SK-N-SH (cell line): ENCODE measurements around the gene C2CD3. TPM values are rescaled to one million over a fixed set of nuclear protein-coding genes. Genes with fewer than 3 reads are reported as not detected.

Source experiments
- CTCF ChIA-PET: fragments of 300-600, 350-600 bp; formaldehyde crosslinking; extraction: SDS; loops from one replicate; lab custom pipeline; 2021; lab: Yijun Ruan, JAX
- POLR2A ChIA-PET: fragments of 350-600 bp; sonication (Branson Sonifier 250); formaldehyde crosslinking; extraction: SDS; loops from one replicate; lab custom pipeline; 2020; ENCODE audit warnings: antibody characterized with exemption, inconsistent platforms; lab: Yijun Ruan, JAX
- DNase-seq: peaks from one replicate; pipeline ENCODE4 v3.0.0; 2012
- H2AFZ ChIP-seq: fragments of 200-600 bp; sonication (generic); 2 replicates; pipeline ENCODE4 v1.8.1; 2016; ENCODE audit warnings: antibody characterized with exemption, mild to moderate bottlenecking, low read depth
- H3F3A ChIP-seq: fragments of 200-600 bp; sonication (generic); replicated peaks from 2 replicates; pipeline ENCODE3; 2016; ENCODE audit warnings: antibody characterized with exemption, mild to moderate bottlenecking; ENCODE audit not compliant: insufficient read depth
- H3K27ac ChIP-seq, 2 experiments: fragments of 200-500 bp in 1 of 2; fragments of 200-600 bp in 1 of 2; sonication (Bioruptor generic) in 1 of 2; sonication (generic), shearing (Covaris generic) in 1 of 2; 2 replicates each; pipeline versions ENCODE4 v1.5.1 to v1.6.1; 2014 to 2016; ENCODE audit warnings: low read depth in 2 of 2, inconsistent platforms in 1 of 2, low read length in 1 of 2, mild to moderate bottlenecking in 1 of 2, mixed read lengths in 1 of 2
- H3K27me3 ChIP-seq: fragments of 200-600 bp; sonication (generic), shearing (Covaris generic); 2 replicates; pipeline ENCODE4 v1.6.1; 2016; ENCODE audit warnings: mixed run types; ENCODE audit not compliant: insufficient read depth
- H3K36me3 ChIP-seq, 2 experiments: fragments of 200-500 bp in 1 of 2; fragments of 200-600 bp in 1 of 2; sonication (Bioruptor generic) in 1 of 2; sonication (generic) in 1 of 2; replicated peaks in 1 of 2; 2 replicates each; pipeline versions ENCODE3 to v1.5.1; 2014 to 2016; ENCODE audit warnings: low read length in 1 of 2, mild to moderate bottlenecking in 1 of 2; ENCODE audit not compliant: insufficient read depth in 2 of 2, control insufficient read depth in 1 of 2
- H3K4me1 ChIP-seq, 2 experiments: fragments of 200-500 bp in 1 of 2; fragments of 200-600 bp in 1 of 2; sonication (Bioruptor generic) in 1 of 2; sonication (generic), shearing (Covaris generic) in 1 of 2; 2 replicates each; pipeline versions ENCODE4 v1.5.1 to v1.6.1; 2014 to 2016; ENCODE audit warnings: low read depth in 1 of 2, low read length in 1 of 2, mixed run types in 1 of 2; ENCODE audit not compliant: insufficient read depth in 2 of 2, control insufficient read depth in 1 of 2
- H3K4me2 ChIP-seq: fragments of 200-600 bp; sonication (generic), shearing (Covaris generic); 2 replicates; pipeline ENCODE4 v1.6.1; 2017; ENCODE audit warnings: mixed run types
- H3K4me3 ChIP-seq, 2 experiments: fragments of 200-500 bp in 1 of 2; fragments of 200-600 bp in 1 of 2; sonication (Bioruptor generic) in 1 of 2; sonication (generic), shearing (Covaris generic) in 1 of 2; 2 replicates each; pipeline versions ENCODE4 v1.5.1 to v1.8.1; 2014 to 2016; ENCODE audit warnings: low read depth in 2 of 2, inconsistent platforms in 1 of 2, low read length in 1 of 2, mild to moderate bottlenecking in 1 of 2, mixed read lengths in 1 of 2, moderate library complexity in 1 of 2
- H3K79me2 ChIP-seq: fragments of 200-600 bp; sonication (generic); 2 replicates; pipeline ENCODE4 v1.8.1; 2017; ENCODE audit warnings: mild to moderate bottlenecking; ENCODE audit not compliant: insufficient read depth
- H3K9ac ChIP-seq: fragments of 200-600 bp; sonication (generic); 2 replicates; pipeline ENCODE4 v1.6.1; 2017; ENCODE audit warnings: mixed run types
- H3K9me2 ChIP-seq: fragments of 200-600 bp; sonication (generic); 2 replicates; pipeline ENCODE4 v1.6.1; 2017; ENCODE audit warnings: mixed run types
- H3K9me3 ChIP-seq: fragments of 200-600 bp; sonication (generic); 2 replicates; pipeline ENCODE4 v1.6.1; 2017; ENCODE audit warnings: mixed run types, mild to moderate bottlenecking, moderate library complexity
- H4K20me1 ChIP-seq: fragments of 200-600 bp; sonication (generic); 2 replicates; pipeline ENCODE4 v1.6.1; 2017; ENCODE audit warnings: mild to moderate bottlenecking, mixed run types; ENCODE audit not compliant: insufficient read depth
- CHD2 ChIP-seq: fragments of 150-350 bp; IDR thresholded peaks from 2 replicates; pipeline ENCODE4 v1.6.1; 2018; ENCODE audit warnings: low read length; ENCODE audit not compliant: partially characterized antibody
- CTCF ChIP-seq: fragments of 200-600 bp; sonication (generic); IDR thresholded peaks from 2 replicates; pipeline ENCODE4 v1.6.1; 2017; ENCODE audit warnings: antibody characterized with exemption, mild to moderate bottlenecking, moderate library complexity
- FOXJ3 ChIP-seq: sonication (generic); formaldehyde crosslinking; IDR thresholded peaks from 2 replicates; pipeline ENCODE4 v1.5.1; 2020; ENCODE audit warnings: mild to moderate bottlenecking, missing genetic modification reagents
- FOXM1 ChIP-seq: IDR thresholded peaks from 2 replicates; pipeline ENCODE4 v1.4.0; 2012; ENCODE audit warnings: low read depth, mild to moderate bottlenecking
- GATA2 ChIP-seq: sonication (generic); formaldehyde crosslinking; IDR thresholded peaks from 2 replicates; pipeline ENCODE4 v1.5.0; 2020; ENCODE audit warnings: mild to moderate bottlenecking, missing genetic modification reagents
- IRF3 ChIP-seq: fragments of 150-350 bp; IDR thresholded peaks from 2 replicates; pipeline ENCODE4 v1.6.1; 2016; ENCODE audit warnings: mild to moderate bottlenecking, low read depth, low read length
- NFIC ChIP-seq: IDR thresholded peaks from 2 replicates; pipeline ENCODE4 v1.4.0; 2012; ENCODE audit warnings: borderline replicate concordance
- PBX3 ChIP-seq: IDR thresholded peaks from 2 replicates; pipeline ENCODE4; 2012
- RCOR1 ChIP-seq: fragments of 150-350 bp; IDR thresholded peaks from 2 replicates; pipeline ENCODE4 v1.6.1; 2017; ENCODE audit warnings: antibody characterized with exemption, low read length
- SIN3A ChIP-seq: IDR thresholded peaks from 2 replicates; pipeline ENCODE4 v1.6.1; 2012; ENCODE audit warnings: low read depth, mild to moderate bottlenecking, low read length, moderate library complexity, borderline replicate concordance
- SMC3 ChIP-seq: IDR thresholded peaks from 2 replicates; pipeline ENCODE4 v1.6.1; 2012; ENCODE audit warnings: low read depth, low read length, improper control_type of control experiment
- TAF1 ChIP-seq: IDR thresholded peaks from 2 replicates; pipeline ENCODE4 v1.6.1; 2012; ENCODE audit warnings: low read depth, mild to moderate bottlenecking, low read length, moderate library complexity, borderline replicate concordance
- WGBS: methylation state at CpG from one replicate; pipeline ENCODE4 v1.1.6; 2017; ENCODE audit warnings: low lambda C conversion rate; 5-methylcytosine and 5-hydroxymethylcytosine counted together
- polyA plus RNA-seq, 3 experiments: library from polyadenylated mRNA; depleted of rRNA; stranded (reverse); fragments of >200 nt; gene quantifications; 2 replicates each; pipeline ENCODE4 v1.2.3, GENCODE V29; 2012
- TF ChIP-seq, protein P1 (sequence below): fragments of 150-350 bp; IDR thresholded peaks from 2 replicates; pipeline ENCODE4 v1.6.1; 2017; ENCODE audit warnings: antibody characterized with exemption, low read length, low read depth, borderline replicate concordance
- TF ChIP-seq, protein P2 (sequence below): IDR thresholded peaks from 2 replicates; pipeline ENCODE4 v1.4.0; 2012; ENCODE audit warnings: low read depth, borderline replicate concordance
- TF ChIP-seq, protein P3 (sequence below): IDR thresholded peaks from 2 replicates; pipeline ENCODE4 v1.4.0; 2012; ENCODE audit warnings: low read depth

Gene C2CD3
- polyA plus RNA-seq, 1 of the 3 experiments (the other 2 are of a cell fraction) = 7.0 TPM

DNA sequence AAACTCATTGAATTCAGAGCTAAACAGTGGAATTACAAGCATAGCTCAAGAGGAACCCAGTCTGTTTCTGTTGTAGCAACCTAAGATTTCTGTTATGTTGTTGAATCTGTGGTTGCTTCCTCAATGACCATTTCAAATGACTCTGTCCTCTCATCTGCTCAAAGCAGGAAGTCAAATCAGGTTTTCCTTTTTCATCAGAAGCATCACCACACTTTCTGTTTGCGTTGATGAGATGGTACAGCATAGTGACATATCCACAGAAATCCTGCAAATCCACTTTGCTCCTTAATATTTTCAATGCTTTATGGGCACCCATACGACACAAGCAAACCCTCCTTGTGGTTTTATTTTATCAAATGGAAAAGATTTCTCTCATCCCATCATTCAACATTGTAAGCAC lies 175.6 kb downstream of the C2CD3 start:
- no peak for DNase-seq
- H3K36me3 ChIP-seq = no peaks in the 10 kb centered on the region
- WGBS = 89% methylated on average over 2 of the region's 2 CpGs
- POLR2A ChIA-PET = no interaction called here
- no peaks in the 10 kb centered on the region for H4K20me1 ChIP-seq
- no peak overlapping the region for H3K4me2 ChIP-seq
- H3K9ac ChIP-seq = no peak overlapping the region
- no peaks in the 10 kb centered on the region for H3K9me2 ChIP-seq
- H3K4me1 ChIP-seq = no peaks in the 10 kb centered on the region
- H3K27me3 ChIP-seq = no peaks in the 10 kb centered on the region
- CTCF ChIA-PET = no interaction called here
- H2AFZ ChIP-seq = no peak overlapping the region
- no peak overlapping the region for H3K27ac ChIP-seq
- TF ChIP-seq, protein P1, sequence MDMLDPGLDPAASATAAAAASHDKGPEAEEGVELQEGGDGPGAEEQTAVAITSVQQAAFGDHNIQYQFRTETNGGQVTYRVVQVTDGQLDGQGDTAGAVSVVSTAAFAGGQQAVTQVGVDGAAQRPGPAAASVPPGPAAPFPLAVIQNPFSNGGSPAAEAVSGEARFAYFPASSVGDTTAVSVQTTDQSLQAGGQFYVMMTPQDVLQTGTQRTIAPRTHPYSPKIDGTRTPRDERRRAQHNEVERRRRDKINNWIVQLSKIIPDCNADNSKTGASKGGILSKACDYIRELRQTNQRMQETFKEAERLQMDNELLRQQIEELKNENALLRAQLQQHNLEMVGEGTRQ = no peak
- TF ChIP-seq IRF3 = no peak
- no peak for TF ChIP-seq SMC3
- TF ChIP-seq, protein P2, sequence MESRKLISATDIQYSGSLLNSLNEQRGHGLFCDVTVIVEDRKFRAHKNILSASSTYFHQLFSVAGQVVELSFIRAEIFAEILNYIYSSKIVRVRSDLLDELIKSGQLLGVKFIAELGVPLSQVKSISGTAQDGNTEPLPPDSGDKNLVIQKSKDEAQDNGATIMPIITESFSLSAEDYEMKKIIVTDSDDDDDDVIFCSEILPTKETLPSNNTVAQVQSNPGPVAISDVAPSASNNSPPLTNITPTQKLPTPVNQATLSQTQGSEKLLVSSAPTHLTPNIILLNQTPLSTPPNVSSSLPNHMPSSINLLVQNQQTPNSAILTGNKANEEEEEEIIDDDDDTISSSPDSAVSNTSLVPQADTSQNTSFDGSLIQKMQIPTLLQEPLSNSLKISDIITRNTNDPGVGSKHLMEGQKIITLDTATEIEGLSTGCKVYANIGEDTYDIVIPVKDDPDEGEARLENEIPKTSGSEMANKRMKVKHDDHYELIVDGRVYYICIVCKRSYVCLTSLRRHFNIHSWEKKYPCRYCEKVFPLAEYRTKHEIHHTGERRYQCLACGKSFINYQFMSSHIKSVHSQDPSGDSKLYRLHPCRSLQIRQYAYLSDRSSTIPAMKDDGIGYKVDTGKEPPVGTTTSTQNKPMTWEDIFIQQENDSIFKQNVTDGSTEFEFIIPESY = no peak
- no peak for TF ChIP-seq FOXM1
- no peak for TF ChIP-seq NFIC
- no peak for TF ChIP-seq RCOR1
- TF ChIP-seq SIN3A = no peak
- TF ChIP-seq CTCF = no peak
- no peak for TF ChIP-seq GATA2 (CRISPR knock-in tag)
- no peak for TF ChIP-seq PBX3
- TF ChIP-seq TAF1 = no peak
- no peak for TF ChIP-seq CHD2
- TF ChIP-seq FOXJ3 (CRISPR knock-in tag) = no peak
- TF ChIP-seq, protein P3, sequence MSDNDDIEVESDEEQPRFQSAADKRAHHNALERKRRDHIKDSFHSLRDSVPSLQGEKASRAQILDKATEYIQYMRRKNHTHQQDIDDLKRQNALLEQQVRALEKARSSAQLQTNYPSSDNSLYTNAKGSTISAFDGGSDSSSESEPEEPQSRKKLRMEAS = no peak
- H3K4me3 ChIP-seq = no peak overlapping the region
- H3F3A ChIP-seq = peaks cover 4% of the 10 kb centered on the region
- H3K9me3 ChIP-seq = no peaks in the 10 kb centered on the region
- no peaks in the 10 kb centered on the region for H3K79me2 ChIP-seq
